H1 (cell line): Measurements from ENCODE around the gene TMEM253. TPM values are rescaled to one million over a fixed set of nuclear protein-coding genes. Genes with fewer than 3 reads are reported as not detected.

Source experiments
- ASH2L ChIP-seq: fragments of 200-600, 300-600 bp; sonication (generic); IDR thresholded peaks from one replicate; pipeline ENCODE4 v1.7.1; 2017; ENCODE audit warnings: low read length
- BCL11A ChIP-seq, 2 experiments: IDR thresholded peaks; one replicate each; pipeline ENCODE4 v1.6.1; 2011; ENCODE audit warnings: low read depth in 2 of 2, low read length in 2 of 2, mild to moderate bottlenecking in 2 of 2
- CTBP2 ChIP-seq: IDR thresholded peaks from 2 replicates; pipeline ENCODE4 v1.7.0; 2011; ENCODE audit warnings: borderline replicate concordance, mild to moderate bottlenecking, moderate library complexity, mixed read lengths, low read length; ENCODE audit not compliant: insufficient read depth, insufficient read length
- EGR1 ChIP-seq: IDR thresholded peaks from 2 replicates; pipeline ENCODE4 v1.6.1; 2011; ENCODE audit warnings: low read depth, low read length, borderline replicate concordance
- EP300 ChIP-seq, 2 experiments: IDR thresholded peaks; 1 replicate in 1 of 2; 2 replicates in 1 of 2; pipeline ENCODE4 v1.6.1; 2011 to 2012; ENCODE audit warnings: low read depth in 2 of 2, low read length in 2 of 2, mild to moderate bottlenecking in 2 of 2, borderline replicate concordance in 1 of 2, inconsistent platforms in 1 of 2, moderate library complexity in 1 of 2
- FOSL1 ChIP-seq: IDR thresholded peaks from 2 replicates; pipeline ENCODE4 v1.6.1; 2011; ENCODE audit warnings: mild to moderate bottlenecking, low read depth, low read length, moderate library complexity; ENCODE audit not compliant: insufficient read depth
- GTF2F1 ChIP-seq: IDR thresholded peaks from 2 replicates; pipeline ENCODE4 v1.6.1; 2012; ENCODE audit warnings: low read depth, low read length, improper control_type of control experiment, borderline replicate concordance
- HDAC2 ChIP-seq, 2 experiments: fragments of 300-600 bp in 1 of 2; sonication (generic) in 1 of 2; IDR thresholded peaks; 2 replicates each; pipeline ENCODE4 v1.6.1; 2011 to 2012; ENCODE audit warnings: low read depth in 2 of 2, low read length in 2 of 2, mild to moderate bottlenecking in 2 of 2, moderate library complexity in 2 of 2, borderline replicate concordance in 1 of 2, inconsistent platforms in 1 of 2
- KDM1A ChIP-seq: fragments of 200-600, 300-600 bp; sonication (generic); IDR thresholded peaks from 2 replicates; pipeline ENCODE4 v1.7.1; 2016; ENCODE audit warnings: mild to moderate bottlenecking, low read length, borderline replicate concordance
- KDM4A ChIP-seq: IDR thresholded peaks from one replicate; pipeline ENCODE4 v1.7.1; 2012; ENCODE audit warnings: low read depth, mild to moderate bottlenecking, moderate library complexity, low read length, inconsistent platforms; ENCODE audit not compliant: severe bottlenecking
- MAFK ChIP-seq: IDR thresholded peaks from 2 replicates; pipeline ENCODE4 v1.6.1; 2012; ENCODE audit warnings: low read depth, mild to moderate bottlenecking, improper control_type of control experiment, low read length
- POLR2AphosphoS5 ChIP-seq: IDR thresholded peaks from 2 replicates; pipeline ENCODE4 v1.6.1; 2011; ENCODE audit warnings: low read depth, low read length
- RAD21 ChIP-seq, 2 experiments: IDR thresholded peaks in 1 of 2; conservative IDR thresholded peaks in 1 of 2; 2 replicates each; pipeline ENCODE4 v1.6.1; 2011; ENCODE audit warnings: low read depth in 2 of 2, low read length in 2 of 2, improper control_type of control experiment in 1 of 2, inconsistent platforms in 1 of 2, mild to moderate bottlenecking in 1 of 2, moderate library complexity in 1 of 2
- RFX5 ChIP-seq: IDR thresholded peaks from 2 replicates; pipeline ENCODE4 v1.6.1; 2011; ENCODE audit warnings: low read depth, low read length, improper control_type of control experiment, borderline replicate concordance
- SAP30 ChIP-seq: fragments of 300-600 bp; sonication (generic); IDR thresholded peaks from 2 replicates; pipeline ENCODE4 v1.7.1; 2012; ENCODE audit warnings: low read length, moderate library complexity, mild to moderate bottlenecking, inconsistent platforms; ENCODE audit not compliant: insufficient read depth, insufficient replicate concordance
- SIRT6 ChIP-seq: IDR thresholded peaks from one replicate; pipeline ENCODE4 v1.7.1; 2012; ENCODE audit warnings: low read length, inconsistent platforms
- TAF7 ChIP-seq: optimal IDR thresholded peaks from 2 replicates; pipeline ENCODE3; 2011; ENCODE audit warnings: low read depth, mild to moderate bottlenecking, inconsistent platforms, low read length, moderate library complexity, borderline replicate concordance
- TEAD4 ChIP-seq: IDR thresholded peaks from 2 replicates; pipeline ENCODE4 v1.6.1; 2012; ENCODE audit warnings: low read depth, low read length, inconsistent platforms, mixed read lengths
- polyA plus RNA-seq, 7 experiments: library from polyadenylated mRNA; depleted of rRNA in 3 of 7; stranded (reverse) in 5 of 7; unstranded in 2 of 7; fragments of >200 nt in 5 of 7; fragments of 200-250 nt in 2 of 7; gene quantifications; 1 replicate in 5 of 7; 2 replicates in 1 of 7; 4 replicates in 1 of 7; pipeline versions ENCODE4 v1.2.1 to v1.2.3, GENCODE V29; 2011 to 2013; ENCODE audit warnings: missing spikeins in 2 of 7, mixed read lengths in 2 of 7
- total RNA-seq: library from RNA; stranded (reverse); fragmentation: NEBNext Ultra II Directional; extraction: Animal tissue kit (Norgen Biotek cat#: 25700); gene quantifications from 2 replicates; pipeline ENCODE4 v1.2.1, GENCODE V29; 2021
- TF ChIP-seq, protein P1 (sequence below): IDR thresholded peaks from 2 replicates; pipeline ENCODE4 v1.6.1; 2012; ENCODE audit warnings: inconsistent platforms
- TF ChIP-seq, protein P2 (sequence below), 3 experiments: IDR thresholded peaks; 1 replicate in 2 of 3; 2 replicates in 1 of 3; pipeline versions ENCODE4 v1.5.1 to v1.6.1; 2011; ENCODE audit warnings: low read length in 3 of 3, mild to moderate bottlenecking in 3 of 3, inconsistent platforms in 2 of 3, low read depth in 1 of 3, moderate library complexity in 1 of 3; ENCODE audit not compliant: insufficient read depth in 1 of 3; ENCODE audit errors: control extremely low read depth in 1 of 3

TMEM253 gene
- total and polyA plus RNA-seq, 2 of the 8 experiments (the other 6 are each of a cell fraction or from before 2014, with no cell fraction given), result 1.9 to 2.2 TPM

DNA sequence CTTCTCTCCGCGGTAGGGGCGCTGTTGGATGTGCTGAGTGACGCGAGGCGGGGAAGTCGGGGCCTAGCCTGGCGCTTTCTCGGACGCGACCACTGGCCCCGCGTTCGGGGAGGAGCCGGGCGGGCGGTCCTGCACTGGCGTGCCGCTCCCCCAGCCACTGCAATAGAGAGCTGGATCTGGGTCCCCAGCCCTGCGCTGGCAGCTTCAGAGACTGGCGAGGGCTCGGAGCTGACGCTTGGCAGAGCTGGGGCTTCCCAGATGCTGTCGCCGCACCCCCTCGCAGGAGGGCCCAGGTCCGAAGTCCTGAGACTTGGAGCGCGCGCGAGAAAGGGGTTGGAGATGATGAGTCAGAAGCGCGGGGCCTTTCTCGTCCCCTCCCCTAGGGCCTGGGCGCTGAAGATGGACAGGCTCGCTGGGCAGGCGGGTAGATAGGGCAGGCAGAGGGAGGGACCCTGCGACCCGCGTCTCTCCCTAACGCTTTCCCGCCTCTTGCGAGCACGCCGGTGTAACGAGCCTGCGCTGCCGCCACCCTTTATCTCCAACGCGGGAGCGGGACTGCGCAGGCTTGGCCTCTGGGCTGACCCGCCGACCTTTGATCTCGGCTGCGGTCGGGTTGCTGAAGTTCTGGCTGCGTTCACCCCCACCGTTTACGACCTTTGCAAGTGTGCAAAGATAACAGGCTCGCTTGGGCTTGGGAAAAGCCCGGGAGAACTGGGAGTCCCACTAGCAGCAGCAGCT is 3.0 kb downstream of the TMEM253 start (continued):
- TF ChIP-seq KDM1A, result no peak
- no peak for TF ChIP-seq HDAC2 (IDR thresholded peaks at IDR 0.05; ENCODE audit: borderline replicate concordance in 1 of 2, low read depth in 2 of 2, low read length in 2 of 2)
- peak; percentile 60 for TF ChIP-seq SAP30
- peak; percentile 9 to 33; a peak in 3 of 4 replicates for TF ChIP-seq RAD21 (IDR thresholded peaks at IDR 0.05 in 1 of 2, conservative IDR thresholded peaks at IDR 0.05 in 1 of 2; ENCODE audit: low read depth in 2 of 2, low read length in 2 of 2)
- TF ChIP-seq ASH2L, result no peak
- no peak for TF ChIP-seq SIRT6
- TF ChIP-seq EP300 (IDR thresholded peaks at IDR 0.05; ENCODE audit: borderline replicate concordance in 1 of 2, low read depth in 2 of 2, low read length in 2 of 2), result peak in 1 of 2 experiments; percentile 99; a peak in 2 of 3 replicates
- no peak for TF ChIP-seq CTBP2
- TF ChIP-seq TEAD4, result no peak
- TF ChIP-seq FOSL1, result no peak
- no peak; the same call in 1 of the 2 replicates for TF ChIP-seq GTF2F1
- peak; percentile 84 for TF ChIP-seq POLR2AphosphoS5
- TF ChIP-seq, protein P1, sequence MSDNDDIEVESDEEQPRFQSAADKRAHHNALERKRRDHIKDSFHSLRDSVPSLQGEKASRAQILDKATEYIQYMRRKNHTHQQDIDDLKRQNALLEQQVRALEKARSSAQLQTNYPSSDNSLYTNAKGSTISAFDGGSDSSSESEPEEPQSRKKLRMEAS, result peak; percentile 55
- TF ChIP-seq TAF7, result no peak
- TF ChIP-seq KDM4A, result peak; percentile 84
- TF ChIP-seq EGR1, result peak; percentile 66; the same call in 1 of the 2 replicates
- TF ChIP-seq RFX5, result no peak
- TF ChIP-seq MAFK, result peak; percentile 71; the same call in 1 of the 2 replicates
- TF ChIP-seq, protein P2, sequence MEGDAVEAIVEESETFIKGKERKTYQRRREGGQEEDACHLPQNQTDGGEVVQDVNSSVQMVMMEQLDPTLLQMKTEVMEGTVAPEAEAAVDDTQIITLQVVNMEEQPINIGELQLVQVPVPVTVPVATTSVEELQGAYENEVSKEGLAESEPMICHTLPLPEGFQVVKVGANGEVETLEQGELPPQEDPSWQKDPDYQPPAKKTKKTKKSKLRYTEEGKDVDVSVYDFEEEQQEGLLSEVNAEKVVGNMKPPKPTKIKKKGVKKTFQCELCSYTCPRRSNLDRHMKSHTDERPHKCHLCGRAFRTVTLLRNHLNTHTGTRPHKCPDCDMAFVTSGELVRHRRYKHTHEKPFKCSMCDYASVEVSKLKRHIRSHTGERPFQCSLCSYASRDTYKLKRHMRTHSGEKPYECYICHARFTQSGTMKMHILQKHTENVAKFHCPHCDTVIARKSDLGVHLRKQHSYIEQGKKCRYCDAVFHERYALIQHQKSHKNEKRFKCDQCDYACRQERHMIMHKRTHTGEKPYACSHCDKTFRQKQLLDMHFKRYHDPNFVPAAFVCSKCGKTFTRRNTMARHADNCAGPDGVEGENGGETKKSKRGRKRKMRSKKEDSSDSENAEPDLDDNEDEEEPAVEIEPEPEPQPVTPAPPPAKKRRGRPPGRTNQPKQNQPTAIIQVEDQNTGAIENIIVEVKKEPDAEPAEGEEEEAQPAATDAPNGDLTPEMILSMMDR (IDR thresholded peaks at IDR 0.05; ENCODE audit: control extremely low read depth in 1 of 3, insufficient read depth in 1 of 3, low read depth in 1 of 3, low read length in 3 of 3), result peak; percentile 70 to 86 (median 75)
- no peak for TF ChIP-seq BCL11A (IDR thresholded peaks at IDR 0.05; ENCODE audit: low read depth in 2 of 2, low read length in 2 of 2)
- TF ChIP-seq, all 59 proteins: peak for 24
